Activated B cell treated with CpG ODN at 0.5 μM for 24 hours (primary cell): ENCODE measurements around the gene CLCF1. TPM values are rescaled to one million over a fixed set of nuclear protein-coding genes. Genes with fewer than 3 reads are reported as not detected.

Source experiments
- ATAC-seq: fragments of 200-7000 bp; cut with Tn5 transposase; one replicate; pipeline ENCODE4 v1.10.0; 2021; ENCODE audit warnings: low read depth, mild to moderate bottlenecking, moderate library complexity
- CTCF ChIA-PET: fragments of 350-600 bp; sonication (Branson Sonifier 250); formaldehyde crosslinking; loops from one replicate; lab custom pipeline; 2021; ENCODE audit warnings: antibody characterized with exemption; lab: Charles Lee
- POLR2A ChIA-PET: fragments of 350-600 bp; sonication (Branson Sonifier 250); formaldehyde crosslinking; loops from one replicate; lab custom pipeline; 2021; ENCODE audit warnings: antibody characterized with exemption; lab: Charles Lee
- DNase-seq: peaks from one replicate; pipeline ENCODE4 v3.0.0; 2022
- H3K27ac Mint-ChIP-seq: one replicate; pipeline ENCODE4 v1.8.0; 2020; ENCODE audit warnings: mixed read lengths
- H3K27me3 Mint-ChIP-seq: one replicate; pipeline ENCODE4 v1.8.0; 2021; ENCODE audit warnings: mixed read lengths
- H3K36me3 Mint-ChIP-seq: one replicate; pipeline ENCODE4 v1.8.0; 2021; ENCODE audit warnings: low read depth, mixed read lengths
- H3K4me1 Mint-ChIP-seq: one replicate; pipeline ENCODE4 v1.8.0; 2021; ENCODE audit warnings: mixed read lengths
- H3K4me3 Mint-ChIP-seq: one replicate; pipeline ENCODE4 v1.8.0; 2020; ENCODE audit warnings: mild to moderate bottlenecking, mixed read lengths
- H3K9me3 Mint-ChIP-seq: one replicate; pipeline ENCODE4 v1.8.0; 2020; ENCODE audit warnings: mixed read lengths
- CTCF ChIP-seq: fragments of 200-600 bp; IDR thresholded peaks from one replicate; pipeline ENCODE4 v1.8.0; 2022; ENCODE audit warnings: antibody characterized with exemption, mild to moderate bottlenecking
- intact Hi-C: fragments of 100-400 bp; cut with micrococcal nuclease; formaldehyde crosslinking; loops from one replicate; pipeline ENCODE4 v1.15.1; 2024
- total RNA-seq: library from RNA; stranded (reverse); gene quantifications from 2 replicates; pipeline ENCODE4 v1.2.3, GENCODE V29; 2022

CLCF1 gene
- total RNA-seq, 1 donor from 2014 or later: 30.7 TPM

- Mint-ChIP-seq H3K27me3 (no peaks in the 10 kb centered on the region), H3K4me1 (peaks cover 85% of the 10 kb centered on the region), H3K36me3 (peaks cover 18% of the 10 kb centered on the region), H3K27ac (peak overlapping the region; percentile 76), H3K4me3 (peak overlapping the region; percentile 59), H3K9me3 (no peaks in the 10 kb centered on the region)
- TF ChIP-seq CTCF: no peak
- ATAC-seq (peak; percentile 16), DNase-seq (no peak)
- intact Hi-C loops: no loop called here
- CTCF ChIA-PET: interaction anchor here (1.0 to 3.2 kb wide), 3 partner anchors 8 to 11 kb away, joined by 3 to 18 read pairs (median 9); partner anchors contain the start of genes PPP1CA and TBC1D10C
- POLR2A ChIA-PET: interaction anchor here (0.5 to 13.9 kb wide), 16 partner anchors 8 to 795 kb away, joined by 3 to 404 read pairs (median 5); partner anchors contain the start of genes AIP, CDK2AP2, CORO1B and POLD4
Measured at GRCh38 chr11:67411785-67412152, 38.4 kb upstream of the CLCF1 start.

GRCh38 chr11:67410984-67411784, 37.8 kb upstream of the CLCF1 start:
- ChIA-PET CTCF (interaction anchor here (1.0 to 3.2 kb wide), 3 partner anchors 8 to 10 kb away, joined by 3 to 18 read pairs (median 9); partner anchors contain the start of genes PPP1CA and TBC1D10C), POLR2A (interaction anchor here (0.5 to 13.9 kb wide), 13 partner anchors 9 to 795 kb away, joined by 3 to 404 read pairs (median 5); partner anchors contain the start of genes CORO1B, POLD4, PPP1CA and PTPRCAP)
- Mint-ChIP-seq H3K27ac (peak overlapping the region; percentile 95), H3K4me3 (peak overlapping the region; percentile 80), H3K27me3 (no peaks in the 10 kb centered on the region), H3K4me1 (peaks cover 85% of the 10 kb centered on the region), H3K9me3 (no peaks in the 10 kb centered on the region), H3K36me3 (peaks cover 21% of the 10 kb centered on the region)
- ATAC-seq: no peak
- intact Hi-C loops: loop anchor here (1.0 kb wide), 1 partner anchor 8 kb away; no protein-coding TSS in a partner anchor
- no peak for DNase-seq
- TF ChIP-seq CTCF: no peak

GRCh38 chr11:67410369-67410831, 37.0 kb upstream of the CLCF1 start:
- H3K9me3 Mint-ChIP-seq: no peaks in the 10 kb centered on the region
- peak overlapping the region; percentile 95 for H3K27ac Mint-ChIP-seq
- no peaks in the 10 kb centered on the region for H3K27me3 Mint-ChIP-seq
- ATAC-seq: no peak
- H3K4me1 Mint-ChIP-seq: peaks cover 89% of the 10 kb centered on the region
- ChIA-PET POLR2A (interaction anchor here (2.5 to 13.9 kb wide), 2 partner anchors 8 to 10 kb away, joined by 22 to 404 read pairs; partner anchors contain the start of genes PPP1CA and TBC1D10C), CTCF (interaction anchor here (3.2 kb wide), 1 partner anchor 9 kb away, joined by 18 read pairs; the partner anchor contains the start of gene PPP1CA)
- peaks cover 27% of the 10 kb centered on the region for H3K36me3 Mint-ChIP-seq
- H3K4me3 Mint-ChIP-seq: peak overlapping the region; percentile 80
- no peak for DNase-seq
- intact Hi-C loops: loop anchor here (1.0 kb wide), 1 partner anchor 9 kb away; no protein-coding TSS in a partner anchor
- no peak for TF ChIP-seq CTCF

GRCh38 chr11:67409781-67410368, 36.5 kb upstream of the CLCF1 start:
- DNase-seq (no peak), ATAC-seq (peak; percentile 47)
- no peaks in the 10 kb centered on the region for H3K27me3 Mint-ChIP-seq
- peak overlapping the region; percentile 95 for H3K27ac Mint-ChIP-seq
- TF ChIP-seq CTCF: no peak
- CTCF ChIA-PET: interaction anchor here (1.3 kb wide), 1 partner anchor 29 kb away, joined by 5 read pairs; the partner anchor contains the start of gene PTPRCAP
- H3K36me3 Mint-ChIP-seq: peaks cover 30% of the 10 kb centered on the region
- intact Hi-C loops: loop anchor here (1.0 kb wide), 2 partner anchors 9 to 18 kb away; partner anchors contain the start of gene RPS6KB2
- peaks cover 90% of the 10 kb centered on the region for H3K4me1 Mint-ChIP-seq
- peak overlapping the region; percentile 80 for H3K4me3 Mint-ChIP-seq
- POLR2A ChIA-PET: interaction anchor here (1.0 to 13.9 kb wide), 12 partner anchors 7 to 168 kb away, joined by 3 to 404 read pairs (median 7); partner anchors contain the start of genes AIP, POLD4, PPP1CA and PTPRCAP
- no peaks in the 10 kb centered on the region for H3K9me3 Mint-ChIP-seq
